HepG2 (cell line): Measurements from ENCODE around the gene DPCD. TPM values are rescaled to one million over a fixed set of nuclear protein-coding genes. Genes with fewer than 3 reads are reported as not detected.

Source experiments
- AGO1 ChIP-seq: fragments of 200-400 bp; formaldehyde crosslinking; IDR thresholded peaks from 2 replicates; pipeline ENCODE4 v1.6.1; 2017; ENCODE audit warnings: mild to moderate bottlenecking, low read depth, low read length, moderate library complexity; ENCODE audit not compliant: poor library complexity, severe bottlenecking
- ASH2L ChIP-seq: fragments of 300-600, 200-600 bp; sonication (generic); IDR thresholded peaks from 2 replicates; pipeline ENCODE4 v1.7.0; 2017; ENCODE audit warnings: low read depth, mild to moderate bottlenecking, moderate library complexity, mixed read lengths, low read length; ENCODE audit not compliant: insufficient read length
- HDAC6 ChIP-seq: fragments of 200-600 bp; sonication (generic); IDR thresholded peaks from 2 replicates; pipeline ENCODE4 v1.7.0; 2017; ENCODE audit warnings: mild to moderate bottlenecking, antibody characterized with exemption, low read length, low read depth
- POLR2G ChIP-seq: fragments of 200-400 bp; formaldehyde crosslinking; IDR thresholded peaks from 2 replicates; pipeline ENCODE4 v1.6.1; 2018; ENCODE audit warnings: mild to moderate bottlenecking, low read depth, low read length, moderate library complexity
- RFXANK ChIP-seq: IDR thresholded peaks from 2 replicates; pipeline ENCODE4 v1.6.1; 2016
- TGIF2 ChIP-seq: IDR thresholded peaks from 2 replicates; pipeline ENCODE4 v1.6.1; 2016; ENCODE audit warnings: control low read depth, missing compliant biosample characterization
- ZNF136 ChIP-seq: sonication (generic); formaldehyde crosslinking; IDR thresholded peaks from 2 replicates; pipeline ENCODE4 v1.8.1; 2022; ENCODE audit warnings: low read depth, mild to moderate bottlenecking, moderate library complexity, missing genetic modification reagents
- ZNF17 ChIP-seq: sonication (generic); formaldehyde crosslinking; IDR thresholded peaks from 2 replicates; pipeline ENCODE4 v1.5.0; 2020; ENCODE audit warnings: mild to moderate bottlenecking, missing genetic modification reagents
- ZNF850 ChIP-seq: sonication (generic); formaldehyde crosslinking; conservative IDR thresholded peaks from 2 replicates; pipeline ENCODE4 v1.9.0; 2021; ENCODE audit warnings: mild to moderate bottlenecking, missing genetic modification reagents
- polyA plus RNA-seq, 8 experiments: library from polyadenylated mRNA; depleted of rRNA in 3 of 8; stranded (reverse) in 7 of 8; unstranded in 1 of 8; fragments of >200 nt; fragmentation: Illumina TruSeq in 4 of 8; extraction: Trizol in 4 of 8; gene quantifications; 2 replicates each; pipeline versions ENCODE4 v1.2.1 to v1.2.3, GENCODE V29; 2011 to 2016; ENCODE audit warnings: low read depth in 4 of 8, missing spikeins in 1 of 8, mixed read lengths in 1 of 8; ENCODE audit not compliant: insufficient read depth in 1 of 8
- total RNA-seq, 5 experiments: library from RNA; depleted of rRNA; stranded (reverse); fragments of >200 nt; fragmentation: Illumina TruSeq; extraction: Trizol; gene quantifications; 2 replicates each; pipeline ENCODE4 v1.2.3, GENCODE V29; 2016; ENCODE audit warnings: low read depth in 1 of 5
- TF ChIP-seq, protein P1 (sequence below): sonication (generic); formaldehyde crosslinking; IDR thresholded peaks from 2 replicates; pipeline ENCODE4; 2020; ENCODE audit warnings: missing genetic modification reagents, mild to moderate bottlenecking, borderline replicate concordance
- TF ChIP-seq, protein P2 (sequence below): sonication (generic); formaldehyde crosslinking; IDR thresholded peaks from 2 replicates; pipeline ENCODE4 v1.4.0; 2020; ENCODE audit warnings: missing genetic modification reagents, borderline replicate concordance
- TF ChIP-seq, protein P3 (sequence below): IDR thresholded peaks from 2 replicates; pipeline ENCODE4 v1.6.1; 2012; ENCODE audit warnings: low read depth, low read length, improper control_type of control experiment
- TF ChIP-seq, protein P4 (sequence below): sonication (generic); formaldehyde crosslinking; IDR thresholded peaks from 2 replicates; pipeline ENCODE4 v1.8.1; 2023; ENCODE audit warnings: mild to moderate bottlenecking, missing genetic modification reagents
- TF ChIP-seq, protein P5 (sequence below): IDR thresholded peaks from 2 replicates; pipeline ENCODE4 v1.6.1; 2016; ENCODE audit warnings: mild to moderate bottlenecking, missing biosample characterization, missing genetic modification reagents
- TF ChIP-seq, protein P6 (sequence below), 2 experiments: sonication (generic) in 1 of 2; formaldehyde crosslinking in 1 of 2; IDR thresholded peaks; 2 replicates each; pipeline versions ENCODE4 v1.4.0 to v1.6.1; 2018 to 2020; ENCODE audit warnings: missing genetic modification reagents in 2 of 2, borderline replicate concordance in 1 of 2, low read depth in 1 of 2, mild to moderate bottlenecking in 1 of 2, missing biosample characterization in 1 of 2

DPCD gene
- total and polyA plus RNA-seq, 2 of the 13 experiments (the other 11 are each of a cell fraction or from before 2014, with no cell fraction given) = 25.2 to 27.0 TPM

DNA sequence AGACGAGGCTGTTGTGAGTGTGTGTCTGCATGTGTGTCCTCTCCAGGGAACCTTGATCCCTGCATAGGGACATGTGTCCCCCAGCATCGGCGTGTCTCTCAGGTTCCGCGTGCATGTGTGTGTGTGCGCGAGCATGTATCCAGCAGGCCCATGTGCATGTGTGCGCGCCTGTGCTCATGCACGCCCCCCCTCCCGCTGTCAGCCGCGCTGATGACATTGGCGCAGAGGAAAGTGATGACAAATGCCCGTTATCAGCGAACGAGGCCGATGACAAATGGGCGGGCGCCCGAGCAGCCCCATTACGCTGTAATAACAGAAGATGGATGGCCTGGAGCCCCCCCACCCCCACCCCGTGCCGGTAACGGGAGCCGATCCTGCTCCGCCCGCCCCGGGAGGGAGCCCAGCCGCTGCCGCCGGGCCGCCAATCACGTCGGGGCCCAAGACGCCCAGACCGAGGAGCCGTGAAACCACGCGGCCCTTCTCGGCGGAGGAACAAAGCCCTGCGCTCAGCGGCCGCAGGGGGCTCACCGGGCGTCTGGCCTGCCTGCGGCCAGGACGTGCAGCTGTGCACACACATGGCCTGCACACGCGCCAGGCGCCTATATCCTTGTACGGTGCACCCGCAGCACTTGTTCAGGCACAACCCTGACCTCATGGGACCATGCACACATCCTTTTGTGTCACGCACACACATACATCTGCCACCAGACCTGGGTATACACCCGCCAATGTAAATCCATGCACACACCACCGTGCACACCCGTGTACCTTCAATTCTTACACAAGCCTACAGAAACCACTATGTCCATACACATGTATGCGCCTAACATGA is 21.6 kb upstream of the DPCD start (continued):
- TF ChIP-seq, protein P1, sequence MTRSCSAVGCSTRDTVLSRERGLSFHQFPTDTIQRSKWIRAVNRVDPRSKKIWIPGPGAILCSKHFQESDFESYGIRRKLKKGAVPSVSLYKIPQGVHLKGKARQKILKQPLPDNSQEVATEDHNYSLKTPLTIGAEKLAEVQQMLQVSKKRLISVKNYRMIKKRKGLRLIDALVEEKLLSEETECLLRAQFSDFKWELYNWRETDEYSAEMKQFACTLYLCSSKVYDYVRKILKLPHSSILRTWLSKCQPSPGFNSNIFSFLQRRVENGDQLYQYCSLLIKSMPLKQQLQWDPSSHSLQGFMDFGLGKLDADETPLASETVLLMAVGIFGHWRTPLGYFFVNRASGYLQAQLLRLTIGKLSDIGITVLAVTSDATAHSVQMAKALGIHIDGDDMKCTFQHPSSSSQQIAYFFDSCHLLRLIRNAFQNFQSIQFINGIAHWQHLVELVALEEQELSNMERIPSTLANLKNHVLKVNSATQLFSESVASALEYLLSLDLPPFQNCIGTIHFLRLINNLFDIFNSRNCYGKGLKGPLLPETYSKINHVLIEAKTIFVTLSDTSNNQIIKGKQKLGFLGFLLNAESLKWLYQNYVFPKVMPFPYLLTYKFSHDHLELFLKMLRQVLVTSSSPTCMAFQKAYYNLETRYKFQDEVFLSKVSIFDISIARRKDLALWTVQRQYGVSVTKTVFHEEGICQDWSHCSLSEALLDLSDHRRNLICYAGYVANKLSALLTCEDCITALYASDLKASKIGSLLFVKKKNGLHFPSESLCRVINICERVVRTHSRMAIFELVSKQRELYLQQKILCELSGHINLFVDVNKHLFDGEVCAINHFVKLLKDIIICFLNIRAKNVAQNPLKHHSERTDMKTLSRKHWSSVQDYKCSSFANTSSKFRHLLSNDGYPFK (CRISPR knock-in tag) = no peak
- TF ChIP-seq ASH2L (no peak), TGIF2 (CRISPR knock-in tag) (no peak), HDAC6 (no peak), ZNF136 (CRISPR knock-in tag) (no peak), ZNF17 (CRISPR knock-in tag) (no peak), POLR2G (no peak), ZNF850 (CRISPR knock-in tag) (no peak), AGO1 (no peak), RFXANK (CRISPR knock-in tag) (no peak)
- TF ChIP-seq, protein P2, sequence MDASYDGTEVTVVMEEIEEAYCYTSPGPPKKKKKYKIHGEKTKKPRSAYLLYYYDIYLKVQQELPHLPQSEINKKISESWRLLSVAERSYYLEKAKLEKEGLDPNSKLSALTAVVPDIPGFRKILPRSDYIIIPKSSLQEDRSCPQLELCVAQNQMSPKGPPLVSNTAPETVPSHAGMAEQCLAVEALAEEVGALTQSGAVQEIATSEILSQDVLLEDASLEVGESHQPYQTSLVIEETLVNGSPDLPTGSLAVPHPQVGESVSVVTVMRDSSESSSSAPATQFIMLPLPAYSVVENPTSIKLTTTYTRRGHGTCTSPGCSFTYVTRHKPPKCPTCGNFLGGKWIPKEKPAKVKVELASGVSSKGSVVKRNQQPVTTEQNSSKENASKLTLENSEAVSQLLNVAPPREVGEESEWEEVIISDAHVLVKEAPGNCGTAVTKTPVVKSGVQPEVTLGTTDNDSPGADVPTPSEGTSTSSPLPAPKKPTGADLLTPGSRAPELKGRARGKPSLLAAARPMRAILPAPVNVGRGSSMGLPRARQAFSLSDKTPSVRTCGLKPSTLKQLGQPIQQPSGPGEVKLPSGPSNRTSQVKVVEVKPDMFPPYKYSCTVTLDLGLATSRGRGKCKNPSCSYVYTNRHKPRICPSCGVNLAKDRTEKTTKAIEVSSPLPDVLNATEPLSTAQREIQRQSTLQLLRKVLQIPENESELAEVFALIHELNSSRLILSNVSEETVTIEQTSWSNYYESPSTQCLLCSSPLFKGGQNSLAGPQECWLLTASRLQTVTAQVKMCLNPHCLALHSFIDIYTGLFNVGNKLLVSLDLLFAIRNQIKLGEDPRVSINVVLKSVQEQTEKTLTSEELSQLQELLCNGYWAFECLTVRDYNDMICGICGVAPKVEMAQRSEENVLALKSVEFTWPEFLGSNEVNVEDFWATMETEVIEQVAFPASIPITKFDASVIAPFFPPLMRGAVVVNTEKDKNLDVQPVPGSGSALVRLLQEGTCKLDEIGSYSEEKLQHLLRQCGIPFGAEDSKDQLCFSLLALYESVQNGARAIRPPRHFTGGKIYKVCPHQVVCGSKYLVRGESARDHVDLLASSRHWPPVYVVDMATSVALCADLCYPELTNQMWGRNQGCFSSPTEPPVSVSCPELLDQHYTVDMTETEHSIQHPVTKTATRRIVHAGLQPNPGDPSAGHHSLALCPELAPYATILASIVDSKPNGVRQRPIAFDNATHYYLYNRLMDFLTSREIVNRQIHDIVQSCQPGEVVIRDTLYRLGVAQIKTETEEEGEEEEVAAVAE (CRISPR knock-in tag) = no peak
- TF ChIP-seq, protein P3, sequence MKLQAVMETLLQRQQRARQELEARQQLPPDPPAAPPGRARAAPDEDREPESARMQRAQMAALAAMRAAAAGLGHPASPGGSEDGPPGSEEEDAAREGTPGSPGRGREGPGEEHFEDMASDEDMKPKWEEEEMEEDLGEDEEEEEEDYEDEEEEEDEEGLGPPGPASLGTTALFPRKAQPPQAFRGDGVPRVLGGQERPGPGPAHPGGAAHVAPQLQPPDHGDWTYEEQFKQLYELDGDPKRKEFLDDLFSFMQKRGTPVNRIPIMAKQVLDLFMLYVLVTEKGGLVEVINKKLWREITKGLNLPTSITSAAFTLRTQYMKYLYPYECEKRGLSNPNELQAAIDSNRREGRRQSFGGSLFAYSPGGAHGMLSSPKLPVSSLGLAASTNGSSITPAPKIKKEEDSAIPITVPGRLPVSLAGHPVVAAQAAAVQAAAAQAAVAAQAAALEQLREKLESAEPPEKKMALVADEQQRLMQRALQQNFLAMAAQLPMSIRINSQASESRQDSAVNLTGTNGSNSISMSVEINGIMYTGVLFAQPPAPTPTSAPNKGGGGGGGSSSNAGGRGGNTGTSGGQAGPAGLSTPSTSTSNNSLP = no peak
- TF ChIP-seq, protein P4, sequence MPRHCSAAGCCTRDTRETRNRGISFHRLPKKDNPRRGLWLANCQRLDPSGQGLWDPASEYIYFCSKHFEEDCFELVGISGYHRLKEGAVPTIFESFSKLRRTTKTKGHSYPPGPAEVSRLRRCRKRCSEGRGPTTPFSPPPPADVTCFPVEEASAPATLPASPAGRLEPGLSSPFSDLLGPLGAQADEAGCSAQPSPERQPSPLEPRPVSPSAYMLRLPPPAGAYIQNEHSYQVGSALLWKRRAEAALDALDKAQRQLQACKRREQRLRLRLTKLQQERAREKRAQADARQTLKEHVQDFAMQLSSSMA (CRISPR knock-in tag) = no peak
- TF ChIP-seq, protein P5, sequence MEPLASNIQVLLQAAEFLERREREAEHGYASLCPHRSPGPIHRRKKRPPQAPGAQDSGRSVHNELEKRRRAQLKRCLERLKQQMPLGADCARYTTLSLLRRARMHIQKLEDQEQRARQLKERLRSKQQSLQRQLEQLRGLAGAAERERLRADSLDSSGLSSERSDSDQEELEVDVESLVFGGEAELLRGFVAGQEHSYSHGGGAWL (CRISPR knock-in tag) = no peak
- TF ChIP-seq, protein P6, sequence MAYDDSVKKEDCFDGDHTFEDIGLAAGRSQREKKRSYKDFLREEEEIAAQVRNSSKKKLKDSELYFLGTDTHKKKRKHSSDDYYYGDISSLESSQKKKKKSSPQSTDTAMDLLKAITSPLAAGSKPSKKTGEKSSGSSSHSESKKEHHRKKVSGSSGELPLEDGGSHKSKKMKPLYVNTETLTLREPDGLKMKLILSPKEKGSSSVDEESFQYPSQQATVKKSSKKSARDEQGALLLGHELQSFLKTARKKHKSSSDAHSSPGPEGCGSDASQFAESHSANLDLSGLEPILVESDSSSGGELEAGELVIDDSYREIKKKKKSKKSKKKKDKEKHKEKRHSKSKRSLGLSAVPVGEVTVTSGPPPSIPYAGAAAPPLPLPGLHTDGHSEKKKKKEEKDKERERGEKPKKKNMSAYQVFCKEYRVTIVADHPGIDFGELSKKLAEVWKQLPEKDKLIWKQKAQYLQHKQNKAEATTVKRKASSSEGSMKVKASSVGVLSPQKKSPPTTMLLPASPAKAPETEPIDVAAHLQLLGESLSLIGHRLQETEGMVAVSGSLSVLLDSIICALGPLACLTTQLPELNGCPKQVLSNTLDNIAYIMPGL (CRISPR knock-in tag; IDR thresholded peaks at IDR 0.05; ENCODE audit: borderline replicate concordance in 1 of 2, low read depth in 1 of 2) = no peak
